HK-2 (cell line): Measurements from ENCODE around the gene ARID3C.
"Not testable (repeated sequence)": the region's sequence is repeated elsewhere in the genome, so short reads cannot be mapped to it uniquely, and the experiment has no call there.

Experiments
- DNase-seq: peaks from one replicate; pipeline ENCODE4 v3.0.0-alpha.2; 2018; ENCODE audit not compliant: unreplicated experiment

The ARID3C gene

DNA sequence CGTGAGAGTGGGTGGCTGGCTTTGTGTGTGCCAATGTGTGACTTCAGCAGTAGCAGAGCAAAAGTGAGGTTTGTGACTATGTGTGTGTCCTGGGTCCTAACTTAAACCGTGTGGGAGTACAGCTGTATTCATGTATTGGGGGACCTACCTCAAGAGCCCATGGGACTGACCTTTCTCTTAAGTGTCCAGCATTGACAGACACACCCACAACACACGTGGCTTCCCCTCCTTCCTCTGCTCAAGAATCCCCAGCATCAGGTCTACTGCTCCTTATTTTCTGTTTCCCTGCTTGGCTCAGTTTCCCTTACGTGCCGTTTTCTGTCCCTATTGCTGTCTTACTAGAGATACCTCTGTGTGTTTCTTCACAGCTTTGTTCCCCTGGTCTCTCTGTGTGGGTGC is 23.7 kb upstream of the ARID3C start:
- no peak for DNase-seq

DNA sequence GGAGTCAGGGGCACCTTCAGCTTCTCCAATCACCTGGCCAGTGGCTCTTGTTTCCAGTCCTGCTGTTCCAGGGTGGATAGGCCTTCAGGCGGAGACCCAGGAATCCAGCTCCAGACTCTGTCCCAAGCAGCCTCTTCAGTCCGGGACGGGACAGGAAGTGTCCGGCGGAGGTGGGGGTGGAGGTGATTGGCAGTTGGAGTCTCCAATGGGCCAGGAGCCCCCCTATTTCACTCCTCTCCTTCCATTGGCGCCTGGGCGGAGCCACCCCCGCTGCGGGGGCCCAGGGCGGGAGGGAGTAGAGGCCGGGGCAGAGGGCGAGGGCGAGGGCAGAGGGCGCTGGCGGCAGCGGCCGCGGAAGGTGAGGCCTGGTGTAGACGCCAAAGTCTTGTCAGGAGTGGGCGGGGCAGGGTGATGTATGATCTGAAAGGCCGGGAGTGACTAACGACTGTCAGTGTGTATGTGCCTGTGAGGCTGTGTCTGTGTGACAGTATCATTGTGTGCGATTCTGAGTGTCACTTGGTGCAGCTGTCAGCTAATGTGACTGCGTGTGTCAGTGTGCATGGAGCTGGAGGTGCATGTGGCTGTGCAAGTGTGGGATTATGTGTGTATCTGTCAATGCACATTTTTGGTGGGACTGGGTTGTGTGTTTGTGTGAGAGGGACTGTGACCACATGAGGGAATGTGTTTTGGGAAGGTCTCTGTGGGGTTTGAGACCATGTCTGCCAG is 23.2 kb upstream of the ARID3C start, which contains the start of gene IL11RA:
Gene IL11RA (plus strand): TSS at position 310 of the 726 bp plus-strand sequence. CDS start 3,033 bp downstream, outside the sequence.
- DNase-seq: peak; percentile 89

DNA sequence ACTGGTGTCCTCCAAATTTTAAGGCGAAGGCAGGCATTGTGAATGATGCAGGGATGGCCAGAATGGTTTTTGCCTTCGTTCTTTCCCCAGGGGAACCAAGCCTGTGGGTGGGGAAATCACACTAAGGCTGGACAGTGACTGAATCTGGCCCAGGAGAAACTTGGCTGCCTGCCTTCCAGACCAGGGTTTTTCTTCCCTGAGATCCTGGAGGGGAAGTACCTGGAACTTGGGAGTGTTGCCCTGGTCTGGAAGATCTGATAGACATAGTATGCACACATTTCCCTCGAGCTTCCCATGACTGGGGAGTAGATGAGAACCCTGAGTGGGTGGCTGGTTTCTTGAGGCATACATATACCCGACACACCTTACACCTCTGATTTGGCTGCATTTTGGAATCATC is 22.5 kb upstream of the ARID3C start:
- no peak for DNase-seq

DNA sequence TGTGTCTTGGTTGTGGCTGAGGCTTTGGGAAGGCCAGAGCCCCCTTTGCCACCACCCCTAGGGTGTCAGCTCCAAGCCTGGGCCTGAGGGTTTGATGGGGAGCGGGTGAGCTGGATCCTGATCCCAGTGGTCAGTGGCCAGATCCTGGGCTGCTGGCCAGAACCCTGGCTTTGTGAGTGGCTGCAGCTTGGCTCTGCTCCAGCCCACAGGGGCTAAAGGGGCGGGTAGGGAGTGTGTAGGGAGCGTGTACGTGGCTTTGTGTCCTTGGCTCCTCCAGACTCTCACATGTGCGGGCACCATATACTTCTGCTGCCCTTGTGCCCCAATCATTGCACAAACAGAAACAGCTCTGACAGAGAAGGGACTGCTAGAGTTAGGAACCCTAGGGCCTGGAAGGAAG is 21.9 kb upstream of the ARID3C start:
- no peak for DNase-seq

DNA sequence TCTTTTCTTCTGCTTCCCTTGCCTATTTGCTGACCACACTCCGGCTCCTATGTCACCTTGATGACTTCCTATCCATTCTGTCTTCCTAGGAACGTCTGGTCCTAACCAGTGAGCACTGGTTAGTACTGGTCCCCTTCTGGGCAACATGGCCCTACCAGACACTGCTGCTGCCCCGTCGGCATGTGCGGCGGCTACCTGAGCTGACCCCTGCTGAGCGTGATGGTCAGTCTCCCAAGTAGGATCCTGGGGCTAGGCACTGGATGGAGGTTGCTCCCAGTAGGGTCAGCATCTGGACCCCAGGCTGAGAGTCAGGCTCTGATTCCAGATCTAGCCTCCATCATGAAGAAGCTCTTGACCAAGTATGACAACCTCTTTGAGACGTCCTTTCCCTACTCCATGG is 19.8 kb upstream of the ARID3C start:
- no peak for DNase-seq

DNA sequence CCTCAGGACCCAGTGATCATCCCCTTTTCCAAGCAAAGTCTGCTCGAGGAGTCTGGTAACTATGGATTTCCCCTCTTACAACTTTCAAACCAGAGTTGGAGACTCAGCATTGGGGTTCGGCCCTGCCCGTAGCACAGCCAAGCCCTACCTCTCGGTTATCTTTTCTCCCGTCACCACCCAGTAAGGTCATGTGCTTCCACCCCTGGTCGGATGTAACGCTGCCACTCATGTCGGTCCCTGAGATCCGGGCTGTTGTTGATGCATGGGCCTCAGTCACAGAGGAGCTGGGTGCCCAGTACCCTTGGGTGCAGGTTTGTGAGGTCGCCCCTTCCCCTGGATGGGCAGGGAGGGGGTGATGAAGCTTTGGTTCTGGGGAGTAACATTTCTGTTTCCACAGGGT is 18.8 kb upstream of the ARID3C start:
- DNase-seq: no peak

DNA sequence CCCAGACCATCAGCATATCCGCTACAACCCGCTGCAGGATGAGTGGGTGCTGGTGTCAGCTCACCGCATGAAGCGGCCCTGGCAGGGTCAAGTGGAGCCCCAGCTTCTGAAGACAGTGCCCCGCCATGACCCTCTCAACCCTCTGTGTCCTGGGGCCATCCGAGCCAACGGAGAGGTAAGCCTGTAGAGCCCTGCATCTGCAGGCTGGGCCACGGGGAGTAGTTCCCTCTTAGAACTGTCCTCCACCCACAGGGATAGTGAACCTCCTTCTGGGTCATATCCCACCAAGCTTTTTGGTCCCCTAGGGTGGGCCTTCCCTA is 18.2 kb upstream of the ARID3C start:
- DNase-seq: no peak

DNA sequence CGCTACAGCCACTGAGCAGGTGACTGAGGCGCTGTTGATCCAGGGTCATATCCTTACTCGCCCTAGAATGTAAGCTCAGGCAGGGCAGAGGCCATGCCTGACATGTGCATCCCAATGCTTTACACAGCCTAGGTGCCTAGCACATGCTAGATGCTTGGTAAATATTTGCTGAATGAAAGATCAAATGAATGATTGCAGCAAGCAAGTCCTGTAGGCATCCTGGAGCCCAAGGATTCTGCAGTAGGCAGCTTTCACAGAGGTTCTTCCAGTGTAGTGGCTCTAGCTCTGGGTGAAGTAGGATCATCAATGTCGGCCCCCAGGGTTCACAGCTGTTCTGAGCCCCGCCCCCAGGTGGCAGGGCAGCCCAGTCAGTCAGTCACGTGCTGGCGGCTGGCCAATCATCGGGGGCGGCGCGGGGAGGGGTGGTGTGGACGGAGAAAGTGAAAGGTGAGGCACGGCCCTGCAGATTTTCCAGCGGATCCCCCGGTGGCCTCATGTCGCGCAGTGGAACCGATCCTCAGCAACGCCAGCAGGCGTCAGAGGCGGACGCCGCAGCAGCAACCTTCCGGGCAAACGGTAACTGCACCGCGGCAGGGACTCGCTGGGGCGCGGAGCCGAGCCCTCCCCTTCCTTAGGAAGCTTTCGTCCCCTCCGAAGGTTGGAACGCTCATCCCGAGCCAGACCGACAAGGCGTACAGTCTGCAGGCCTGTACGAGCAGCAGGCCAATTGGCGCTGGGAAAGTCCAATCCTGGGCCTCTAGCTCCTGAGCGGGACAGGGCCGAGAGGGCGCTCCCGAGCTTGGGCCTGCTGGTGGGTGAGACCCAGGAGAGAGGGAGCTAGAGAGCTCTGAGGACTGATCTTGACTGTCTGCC is 17.6 kb upstream of the ARID3C start, which contains the start of gene GALT:
Gene GALT (plus strand): TSS at position 465 of the 873 bp plus-strand sequence. CDS start 30 bp downstream, at position 495.
- peak; percentile 90 for DNase-seq

DNA sequence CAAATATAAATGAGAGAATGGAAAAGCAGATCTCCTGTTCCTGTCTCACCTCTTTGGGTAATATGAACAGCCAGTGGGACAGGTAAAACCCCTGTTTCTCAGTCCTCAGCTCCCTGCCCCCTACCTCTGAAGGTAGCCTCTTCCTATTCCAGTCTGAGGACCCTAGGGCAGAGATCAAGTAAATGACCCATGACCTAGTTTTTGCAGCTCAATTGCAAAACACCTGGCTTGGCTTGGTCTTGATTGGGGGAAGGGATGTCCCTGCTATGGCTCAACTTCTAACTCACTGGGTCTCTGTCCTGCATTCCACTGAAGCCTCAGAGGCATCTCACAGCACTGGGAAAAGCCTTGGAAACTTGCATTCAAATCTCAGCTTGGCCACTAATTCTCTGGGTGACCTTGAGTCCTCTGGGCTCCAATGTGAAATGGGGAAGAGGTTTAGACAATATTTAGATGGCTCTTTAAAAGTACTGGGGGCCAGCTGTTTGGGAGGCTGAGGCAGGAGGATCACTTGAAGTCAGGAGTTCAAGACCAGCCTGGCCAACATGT is 16.0 kb upstream of the ARID3C start:
- no peak for DNase-seq

DNA sequence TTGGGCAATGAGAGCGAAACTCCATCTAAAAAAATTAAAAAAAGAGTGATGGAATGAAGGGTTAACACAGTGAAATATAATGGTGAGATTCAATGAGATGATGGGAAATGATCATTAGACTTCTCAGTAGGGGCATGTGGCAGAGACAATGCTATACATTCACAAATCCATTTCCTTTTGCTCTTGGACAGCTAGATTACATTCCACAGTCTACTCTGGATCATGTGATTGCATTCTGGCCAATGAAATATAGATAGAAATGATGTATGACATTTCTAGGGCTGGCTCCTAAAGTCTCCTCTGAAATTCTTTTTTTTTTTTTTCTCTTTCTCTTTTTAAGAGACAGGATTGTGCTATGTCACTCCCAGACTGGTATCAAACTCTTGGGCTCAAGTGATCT is 13.8 kb upstream of the ARID3C start:
- no peak for DNase-seq

DNA sequence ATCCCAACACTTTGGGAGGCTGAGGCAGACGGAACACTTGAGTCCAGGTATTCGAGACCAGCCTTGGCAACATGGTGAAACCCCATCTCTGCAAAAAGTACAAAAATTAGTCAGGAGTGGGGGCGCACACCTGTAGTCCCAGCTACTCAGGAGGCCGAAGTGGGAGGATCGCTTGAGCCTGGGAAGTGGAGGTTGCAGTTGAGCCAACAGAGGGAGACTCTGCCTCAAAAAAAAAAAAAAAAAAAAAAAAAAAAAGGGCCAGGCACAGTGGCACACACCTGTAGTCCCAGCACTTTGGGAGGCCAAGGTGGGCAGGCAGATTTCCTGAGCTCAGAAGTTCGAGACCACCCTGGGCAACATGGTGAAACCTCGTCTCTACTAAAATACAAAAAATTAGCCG is 10.5 kb upstream of the ARID3C start:
- not testable (repeated sequence) for DNase-seq

DNA sequence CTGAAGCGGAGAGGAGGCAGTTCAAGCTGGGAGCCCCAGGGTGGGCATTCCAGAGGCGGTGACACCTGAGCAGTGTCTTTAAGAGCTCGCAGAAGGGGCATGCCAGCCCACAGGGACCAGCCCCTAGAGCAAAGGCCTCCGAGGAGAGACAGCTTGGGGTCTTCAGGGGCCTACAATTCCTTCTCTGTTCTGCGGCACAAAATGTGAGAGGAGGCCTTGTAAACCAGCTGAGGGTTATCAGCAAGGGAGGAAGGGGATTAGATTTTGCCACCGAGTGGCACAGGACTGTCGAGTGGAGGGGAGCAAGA is 9.2 kb upstream of the ARID3C start:
- no peak for DNase-seq

DNA sequence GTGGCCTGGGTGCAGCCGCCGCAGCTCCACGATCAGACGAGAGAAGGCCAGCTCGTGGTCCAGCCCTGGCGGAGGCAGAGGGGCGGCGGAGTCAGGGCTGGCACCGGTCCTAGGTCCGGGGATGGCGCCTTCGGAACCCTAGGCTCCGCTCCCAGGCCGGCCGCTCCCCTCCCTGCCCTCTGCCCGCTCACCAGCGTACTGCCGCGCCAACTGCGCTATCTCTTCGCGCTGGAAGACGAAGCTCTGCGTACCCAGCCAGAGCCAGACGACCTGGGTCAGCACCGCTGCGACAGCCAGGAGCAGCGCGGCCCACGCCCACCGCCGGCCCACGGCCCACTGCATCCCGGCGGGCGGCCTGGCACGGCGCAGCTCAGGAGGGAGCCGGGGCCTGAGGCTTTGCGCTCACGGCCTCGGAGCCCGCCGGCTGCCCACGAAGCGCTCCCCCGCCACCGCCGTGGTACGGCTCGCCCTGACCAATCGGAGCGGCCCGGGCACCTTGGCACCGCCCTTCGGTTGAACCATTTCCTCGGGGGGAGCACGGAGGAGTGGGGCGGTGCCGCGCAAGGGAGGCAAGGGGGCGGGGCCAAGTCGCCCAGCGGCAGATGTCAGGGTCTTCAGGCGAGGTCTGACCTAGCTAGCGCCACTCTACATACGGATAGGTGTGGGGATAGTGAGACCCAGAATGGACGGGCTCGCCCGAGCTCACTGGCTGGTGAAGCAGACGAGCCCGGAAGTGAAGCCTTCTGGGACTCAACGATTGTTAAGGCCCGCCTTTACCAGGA is 8.7 kb upstream of the ARID3C start, which contains the start of gene SIGMAR1:
Gene SIGMAR1 (minus strand): TSS at position 432 of the 782 bp plus-strand sequence. CDS start 90 bp downstream, at position 342.
- DNase-seq: peak; percentile 89

DNA sequence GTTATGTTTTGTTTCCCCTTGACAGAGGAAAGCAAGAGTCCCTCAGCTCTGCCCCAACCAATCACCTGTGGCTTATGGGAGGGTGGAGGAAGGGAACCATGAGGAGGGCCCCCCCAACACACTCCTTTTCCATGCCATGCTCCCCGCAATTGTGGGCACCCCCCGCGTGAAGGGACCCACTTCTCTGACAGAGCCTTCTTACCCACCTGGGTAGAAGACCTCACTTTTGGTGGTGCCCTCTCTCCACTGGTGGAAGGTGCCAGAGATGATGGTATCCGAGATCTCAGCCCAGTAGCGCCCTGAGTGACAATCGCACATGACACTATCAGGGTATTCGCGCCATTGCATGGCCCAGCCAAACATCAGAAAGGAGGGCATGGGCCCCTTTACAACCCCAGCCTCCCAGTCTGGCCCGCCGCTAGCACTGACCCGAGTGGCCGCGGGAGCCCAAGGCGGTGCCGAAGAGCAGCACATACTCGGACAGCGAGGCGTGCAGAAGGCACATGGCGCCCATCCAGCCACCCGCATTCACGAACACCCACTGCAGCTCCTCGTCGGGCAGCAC is 8.0 kb upstream of the ARID3C start:
- DNase-seq: no peak

DNA sequence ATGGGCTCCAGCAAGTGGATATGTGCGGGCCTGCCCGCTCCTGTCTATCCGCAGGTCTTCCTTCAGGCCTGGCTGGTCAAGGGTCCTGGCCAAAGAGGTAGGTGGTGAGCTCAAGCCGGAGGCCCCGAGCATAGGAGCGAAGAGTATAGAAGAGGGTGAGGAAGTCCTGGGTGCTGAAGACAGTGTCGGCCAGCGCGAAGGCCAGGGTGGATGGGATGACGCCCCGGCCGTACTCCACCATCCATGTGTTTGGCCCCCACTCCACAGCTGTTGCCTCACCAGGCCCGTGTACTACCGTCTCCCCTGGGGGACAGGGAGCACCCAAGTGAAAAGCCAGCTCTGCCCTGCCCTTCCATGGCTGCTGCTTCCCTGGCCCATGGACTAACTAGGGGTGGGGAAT is 6.7 kb upstream of the ARID3C start:
- DNase-seq: no peak

DNA sequence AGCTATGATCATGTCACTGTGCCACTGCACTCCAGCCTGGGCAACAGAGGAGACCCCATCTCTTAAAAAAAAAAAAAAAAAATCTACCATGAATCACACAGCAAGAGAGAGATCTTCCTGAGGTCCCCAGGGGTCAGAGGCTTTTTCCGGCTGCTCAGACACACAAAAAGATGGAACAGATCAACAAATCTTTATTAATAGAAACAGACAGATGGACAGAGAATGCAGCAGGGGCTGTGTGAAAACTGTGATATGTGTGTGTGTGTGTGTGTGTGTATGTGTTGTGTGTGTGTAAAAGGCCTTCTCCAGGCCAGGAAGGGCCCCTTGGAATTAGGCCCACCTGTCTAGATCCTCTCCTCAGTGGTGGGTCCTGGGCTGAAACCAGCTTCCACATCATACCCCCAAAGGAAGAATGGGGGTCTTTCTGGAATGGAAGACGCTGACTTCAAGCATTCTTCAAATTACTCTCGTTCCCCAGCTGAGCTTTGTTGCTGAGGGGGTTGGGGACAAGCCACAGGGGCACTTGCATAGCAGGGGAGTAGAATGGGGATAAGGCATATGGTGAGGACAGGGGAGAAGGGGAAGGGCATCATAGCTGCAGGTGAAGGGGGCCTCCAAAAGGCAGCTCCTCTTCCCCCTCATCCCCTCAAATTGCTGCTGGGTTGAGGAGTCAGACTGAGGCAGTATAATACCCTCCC is 5.8 kb upstream of the ARID3C start:
- DNase-seq: no peak

DNA sequence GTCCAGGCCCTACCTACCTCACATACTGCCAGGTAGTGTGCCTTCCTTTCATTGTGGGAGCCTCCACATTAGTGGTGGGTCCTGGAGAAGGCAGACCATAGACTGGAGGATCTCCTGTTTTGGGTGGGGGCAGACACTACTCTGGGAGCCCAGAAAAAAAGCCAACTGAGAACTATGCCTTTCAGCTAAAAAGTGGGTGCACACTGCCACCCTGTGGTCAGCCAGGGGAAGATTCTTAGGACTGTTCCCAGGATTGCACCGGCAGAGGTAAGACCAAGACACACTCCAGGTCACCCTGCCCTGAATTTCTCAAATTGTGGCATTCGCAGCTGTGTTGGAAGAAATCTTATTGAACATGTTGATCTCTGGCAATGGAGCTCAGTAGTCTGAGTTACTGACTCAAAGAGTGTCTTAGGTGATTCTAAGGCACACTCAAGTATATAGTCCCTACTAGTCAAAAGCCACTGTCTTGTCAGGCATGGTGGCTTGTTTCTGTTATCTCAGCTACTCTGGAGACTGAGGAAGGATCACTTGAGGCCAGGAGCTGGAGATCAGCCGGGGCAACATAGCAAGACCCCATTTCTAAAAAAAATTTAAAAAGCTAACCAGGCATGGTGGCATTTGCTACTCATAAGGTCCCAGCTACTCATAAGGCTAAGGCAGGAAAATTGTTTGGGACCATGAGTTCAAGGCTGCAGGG is 5.1 kb upstream of the ARID3C start:
- no peak for DNase-seq

DNA sequence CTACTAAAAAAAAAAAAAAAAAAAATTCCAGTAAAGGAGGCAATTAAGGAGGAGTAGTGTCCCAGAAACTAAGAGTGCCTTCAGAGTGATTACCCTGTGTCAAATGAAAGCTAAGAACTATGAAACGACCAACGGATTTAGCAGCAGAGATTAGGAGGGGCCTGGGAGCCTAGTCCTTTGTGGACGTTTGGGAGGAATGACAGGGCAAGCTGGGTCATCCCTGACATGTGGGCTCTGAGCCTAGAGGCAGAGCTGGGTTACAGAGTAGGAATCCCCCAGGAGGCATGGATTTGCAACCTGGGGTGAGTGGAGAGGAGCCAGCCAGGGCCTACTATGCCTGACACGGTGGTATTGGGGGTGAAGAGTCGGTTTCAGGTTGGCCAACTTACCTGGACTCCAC is 4.3 kb upstream of the ARID3C start:
- no peak for DNase-seq

DNA sequence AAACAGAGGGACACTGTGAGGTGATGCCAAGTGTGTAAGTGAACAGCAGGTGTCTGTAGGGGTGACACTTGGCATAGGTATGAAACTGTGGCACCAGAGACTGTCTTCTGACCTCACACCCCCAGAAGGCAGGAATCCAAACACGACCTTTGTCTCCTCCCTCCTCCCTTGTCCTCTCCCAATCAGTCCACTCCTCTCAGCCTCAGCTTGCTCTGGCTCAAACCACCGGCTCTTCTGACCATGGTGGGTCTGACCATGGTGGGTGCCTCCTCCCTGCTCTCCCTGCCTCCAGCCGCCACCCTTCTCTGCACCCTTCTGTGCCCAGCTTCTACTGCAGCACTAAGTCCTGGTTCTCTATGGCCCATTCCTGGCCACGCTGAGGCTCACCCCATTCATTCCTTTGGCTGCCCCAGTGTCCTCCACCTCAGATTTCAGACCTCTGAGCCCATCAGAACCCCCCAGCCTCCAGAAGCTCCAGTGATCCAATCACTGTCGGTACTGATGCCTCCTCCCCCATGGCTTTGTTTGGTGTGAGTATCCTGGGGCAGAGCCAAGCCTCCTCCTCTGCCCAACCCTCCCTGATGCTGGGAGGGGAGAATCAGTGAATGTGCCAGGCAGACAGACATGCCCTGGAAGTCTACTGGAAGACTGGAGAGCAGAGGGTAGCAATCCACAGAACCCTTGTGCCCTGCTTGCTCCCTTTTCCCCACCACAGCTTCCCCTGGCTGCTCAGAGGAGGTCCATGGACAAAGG is 1.7 kb upstream of the ARID3C start:
- DNase-seq: no peak

DNA sequence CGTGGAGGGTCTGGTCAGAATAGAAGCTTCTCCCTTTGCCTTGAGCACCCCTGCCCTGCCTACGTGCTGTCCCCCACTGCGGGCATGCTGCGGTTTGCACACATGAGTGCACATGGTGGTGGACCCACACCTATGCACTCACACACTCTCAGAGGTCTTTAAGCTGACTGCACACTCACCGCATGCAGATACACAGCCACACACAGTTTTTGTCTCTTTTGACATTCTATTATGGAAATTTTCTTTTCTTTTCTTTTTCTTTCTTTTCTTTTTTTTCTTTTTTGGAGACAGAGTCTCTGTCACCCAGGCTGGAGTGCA is 584 bp upstream of the ARID3C start:
- no peak for DNase-seq
